COR-L47 (cell line): ENCODE data around the gene MYBPHL.
"Not testable (repeated sequence)": the region's sequence is repeated elsewhere in the genome, so short reads cannot be mapped to it uniquely, and the experiment has no call there.

ENCODE experiments used
- DNase-seq: peaks from one replicate; lab custom pipeline; 2025; lab: John Stamatoyannopoulos, UW

The MYBPHL gene

GRCh38 chr1:109305991-109306390 is 820 bp downstream of the MYBPHL start:
- DNase-seq: not testable (repeated sequence)

- no peak for DNase-seq
These were observed 2.4 kb downstream of the MYBPHL start for GRCh38 chr1:109304226-109304920.

DNA sequence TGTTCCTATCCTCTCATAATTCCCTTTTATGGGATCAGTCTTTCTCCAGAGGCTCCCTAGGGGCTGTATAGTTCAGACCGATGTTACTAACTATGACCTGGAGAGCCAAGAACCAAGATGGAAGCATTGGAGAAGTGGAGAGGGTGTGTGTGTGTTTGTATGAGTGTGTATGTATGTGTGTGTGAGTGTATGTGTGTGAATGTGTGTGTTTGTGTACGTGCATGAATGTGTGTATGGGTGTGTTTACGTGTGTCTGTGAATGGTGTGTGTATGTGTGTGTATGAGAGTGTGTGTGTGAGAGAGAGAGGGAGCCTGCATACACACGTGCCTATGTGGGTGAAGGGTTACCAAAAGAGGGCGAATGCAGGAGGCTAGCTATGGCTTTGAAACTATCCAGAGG is 4.9 kb downstream of the MYBPHL start:
- DNase-seq: no peak

- no peak for DNase-seq
These were observed 6.1 kb downstream of the MYBPHL start for GRCh38 chr1:109300650-109301151.

GRCh38 chr1:109299558-109300343 is 7.1 kb downstream of the MYBPHL start:
- DNase-seq: no peak

DNA sequence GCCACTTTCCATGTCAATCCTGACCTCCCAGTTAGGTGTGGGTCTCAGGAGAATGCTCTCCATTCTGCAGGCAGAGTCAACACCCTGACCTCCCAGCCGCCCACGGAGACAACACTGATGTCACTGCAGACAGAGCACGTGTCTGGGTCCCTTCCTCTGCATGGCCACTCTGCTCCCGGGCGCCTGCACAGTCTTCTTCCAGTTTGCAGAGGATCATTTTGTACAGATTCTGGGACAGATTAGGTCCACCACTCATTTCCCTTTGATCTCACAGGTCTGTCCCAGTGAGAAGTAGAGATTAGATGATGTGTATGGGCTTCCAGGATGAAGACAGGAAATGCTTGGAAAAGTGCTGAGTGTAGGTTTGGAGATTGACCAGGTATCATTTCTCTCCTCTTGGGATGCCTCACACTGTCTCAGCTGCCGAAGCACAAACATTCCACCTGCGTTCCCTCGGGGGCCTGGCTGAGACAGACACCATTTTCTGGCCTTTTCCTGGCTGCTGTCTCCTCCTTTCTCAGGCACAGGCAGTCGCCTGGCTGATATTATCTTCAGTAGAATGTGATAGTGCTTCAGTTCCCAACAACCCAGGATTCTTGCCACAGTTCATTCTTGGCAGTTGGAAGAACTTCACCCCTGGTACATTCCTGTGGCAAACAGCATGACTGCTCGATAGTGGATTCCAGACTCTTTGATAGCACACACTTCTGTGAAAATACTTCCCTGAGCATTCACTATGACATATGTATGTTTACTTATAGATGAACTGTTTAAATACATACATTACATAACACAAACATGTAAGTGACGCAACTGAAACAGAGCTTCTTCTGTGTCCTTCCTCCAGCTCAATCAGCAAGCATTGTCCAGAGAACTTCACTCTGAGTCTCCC is 7.9 kb downstream of the MYBPHL start:
- no peak for DNase-seq

GRCh38 chr1:109296782-109297181 is 10.0 kb downstream of the MYBPHL start:
- DNase-seq: no peak

DNA sequence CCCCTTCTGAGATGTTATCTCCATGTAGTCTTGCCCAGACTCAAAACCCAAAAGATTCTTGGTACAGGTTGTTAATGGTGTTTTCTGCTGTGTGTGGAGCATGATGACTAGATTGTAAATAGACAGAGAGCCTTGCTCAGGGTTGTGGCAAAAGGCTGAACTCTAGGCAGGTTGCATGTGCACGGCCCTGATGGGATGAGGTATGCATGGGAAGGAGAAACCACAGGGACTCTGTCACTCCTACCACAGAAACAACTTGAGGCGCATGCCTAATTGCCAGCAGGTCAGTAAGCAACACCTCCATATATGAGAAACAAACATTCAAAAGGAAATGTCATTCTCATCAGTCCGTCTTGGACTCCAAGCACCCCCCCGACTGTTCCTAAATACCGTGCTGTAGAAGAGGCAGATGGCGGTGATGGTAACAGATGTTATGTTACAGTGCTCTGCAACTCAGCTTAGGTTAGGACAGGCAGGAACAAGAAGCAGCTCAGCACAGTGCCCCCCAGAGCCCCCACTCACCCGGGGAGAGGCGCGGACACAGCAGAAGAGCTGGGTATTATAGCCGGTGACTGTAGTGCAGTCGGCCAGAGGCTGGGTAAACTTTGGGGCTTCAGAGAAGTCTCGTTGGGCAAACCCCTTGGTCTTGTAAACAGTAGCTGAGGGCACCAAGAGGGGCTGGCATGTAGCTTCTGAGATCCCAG is 10.9 kb downstream of the MYBPHL start:
- no peak for DNase-seq

- DNase-seq: no peak
These were observed 12.3 kb downstream of the MYBPHL start for GRCh38 chr1:109294481-109294880.

GRCh38 chr1:109293026-109293425 is 13.8 kb downstream of the MYBPHL start:
- no peak for DNase-seq

GRCh38 chr1:109292364-109292763 is 14.4 kb downstream of the MYBPHL start:
- DNase-seq: no peak

DNA sequence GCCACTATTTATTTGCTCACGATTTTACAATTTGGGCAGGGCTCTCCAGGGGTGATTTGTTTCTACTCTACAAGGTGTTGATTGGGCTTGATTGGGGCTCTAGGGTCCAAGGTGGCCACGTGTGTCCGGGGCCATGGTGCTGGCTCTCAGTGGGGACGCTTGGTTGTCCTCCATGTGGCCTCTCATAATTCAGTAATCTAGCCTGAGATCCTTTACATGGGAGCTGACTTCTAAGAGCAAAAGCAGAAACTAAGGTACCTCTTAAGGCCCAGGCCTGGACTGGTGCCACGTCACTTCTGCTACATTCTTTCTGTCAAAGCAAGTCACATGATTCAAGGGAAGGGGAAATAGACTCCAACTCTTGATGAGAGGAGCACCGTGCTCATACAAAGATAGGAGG is 15.8 kb downstream of the MYBPHL start:
- DNase-seq: no peak

- no peak for DNase-seq
These were observed 16.7 kb downstream of the MYBPHL start for GRCh38 chr1:109290137-109290536.

DNA sequence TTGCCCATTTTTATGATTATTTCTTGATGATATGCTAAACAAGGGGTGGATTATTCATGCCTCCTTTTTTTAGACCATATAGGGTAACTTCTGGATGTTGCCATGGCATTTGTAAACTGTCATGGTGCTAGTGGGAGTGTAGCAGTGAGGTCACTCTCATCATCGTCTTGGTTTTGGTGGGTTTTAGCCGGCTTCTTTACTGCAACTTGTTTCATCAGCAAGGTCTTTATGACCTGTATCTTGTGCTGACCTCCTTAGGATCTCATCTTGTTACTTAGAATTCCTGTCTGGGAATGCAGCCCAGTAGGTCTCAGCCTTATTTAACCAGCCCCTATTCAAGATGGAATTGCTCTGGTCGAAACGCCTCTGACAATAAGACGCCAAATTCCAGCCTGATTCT is 20.0 kb downstream of the MYBPHL start:
- DNase-seq: not testable (repeated sequence)

GRCh38 chr1:109283748-109284600 is 22.8 kb downstream of the MYBPHL start:
- no peak for DNase-seq

- DNase-seq: peak; percentile 99
These were observed 23.7 kb downstream of the MYBPHL start, which contains the start of gene PSRC1 for GRCh38 chr1:109282952-109283747. Gene PSRC1, minus strand, starts transcription at chr1:109283145.

GRCh38 chr1:109282497-109282951 is 24.3 kb downstream of the MYBPHL start:
- no peak for DNase-seq

DNA sequence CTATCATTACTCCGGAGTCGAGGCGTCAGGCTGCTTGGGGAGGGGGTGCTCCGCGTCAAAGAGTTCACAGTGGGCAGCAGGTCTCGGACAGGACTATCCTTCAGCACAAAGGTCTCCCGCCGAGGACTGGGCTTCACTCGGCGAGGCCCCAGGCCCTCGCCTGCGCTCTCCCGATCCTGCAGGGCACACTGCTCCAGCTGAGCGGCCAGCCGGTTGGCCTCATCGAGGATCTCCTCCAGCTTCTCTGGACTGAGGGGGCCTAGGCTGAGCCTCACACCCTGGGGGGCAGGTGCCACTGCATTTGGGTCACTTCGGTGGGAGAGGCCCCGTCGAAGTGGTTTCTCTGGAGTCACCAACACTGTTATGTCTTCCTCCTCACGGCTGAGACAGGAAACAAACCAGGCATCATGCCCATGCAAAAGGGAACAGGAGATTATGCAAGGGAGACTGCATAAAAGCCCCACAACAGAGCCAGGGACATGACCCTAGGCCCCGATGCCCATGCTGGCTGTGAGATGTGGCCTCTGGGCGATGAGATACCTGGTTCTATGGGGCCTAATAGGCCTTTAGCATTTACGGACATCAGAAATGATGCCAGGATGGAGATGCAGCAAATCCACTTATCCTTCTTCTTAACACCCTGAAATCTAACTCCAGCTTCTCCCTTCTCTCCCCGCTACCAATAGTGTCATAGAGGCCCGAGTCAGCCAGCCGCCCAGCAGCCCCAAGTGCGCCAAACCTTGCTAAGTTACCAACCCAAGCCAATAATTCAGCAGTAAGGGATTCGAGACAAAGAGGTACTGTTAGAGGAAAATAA is 24.9 kb downstream of the MYBPHL start:
- DNase-seq: no peak

- DNase-seq: no peak
These were observed 25.9 kb downstream of the MYBPHL start for GRCh38 chr1:109280862-109281261.
